Suppressor macrophage treated with lipopolysaccharide for 4 hours (primary cell): ENCODE measurements around the gene PDGFB.

Source experiments
- DNase-seq: peaks from one replicate; pipeline ENCODE4 v3.0.0-alpha.2; 2020

PDGFB gene

GRCh38 chr22:39276440-39277141 is 31.8 kb upstream of the PDGFB start:
- peak; percentile 76 for DNase-seq

DNA sequence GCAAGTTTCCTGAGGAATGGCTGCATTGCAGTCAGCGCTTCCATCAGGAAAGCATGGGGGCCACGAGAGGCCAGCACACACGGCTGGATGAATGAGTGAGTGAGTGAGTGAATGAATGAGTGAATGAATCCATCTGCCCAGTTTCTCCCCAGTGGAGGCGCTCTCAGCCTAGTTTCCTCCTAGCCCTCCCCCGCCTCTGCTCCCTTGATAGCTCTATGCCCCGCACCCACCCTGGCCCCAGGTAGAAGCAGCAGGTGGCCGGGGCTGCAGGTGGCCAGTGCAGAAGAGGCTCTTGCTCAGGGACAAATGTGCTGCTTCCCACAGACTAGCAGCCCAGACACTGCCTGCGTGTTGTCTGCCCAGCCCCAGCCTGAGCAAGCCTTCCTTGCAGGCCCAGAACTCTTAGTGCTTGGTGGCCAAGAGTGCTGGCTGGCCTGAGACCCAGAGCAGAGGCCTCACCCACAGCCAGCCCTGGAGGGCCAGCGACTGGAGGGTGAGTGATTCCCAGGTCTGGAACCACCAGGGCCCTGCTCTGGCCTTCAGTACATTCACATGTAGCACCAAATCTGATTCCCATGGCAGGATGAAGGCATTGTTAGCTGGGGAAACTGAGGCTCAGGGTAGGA is 31.1 kb upstream of the PDGFB start:
- DNase-seq, result no peak

GRCh38 chr22:39273950-39274887 is 29.4 kb upstream of the PDGFB start:
- no peak for DNase-seq

- no peak for DNase-seq
Measured at GRCh38 chr22:39270792-39271191, 26.0 kb upstream of the PDGFB start.

- DNase-seq, result no peak
Measured at GRCh38 chr22:39270280-39270679, 25.5 kb upstream of the PDGFB start.

- DNase-seq, result no peak
Measured at GRCh38 chr22:39269095-39269790, 24.5 kb upstream of the PDGFB start.

GRCh38 chr22:39268645-39269044 is 23.9 kb upstream of the PDGFB start:
- DNase-seq, result no peak

DNA sequence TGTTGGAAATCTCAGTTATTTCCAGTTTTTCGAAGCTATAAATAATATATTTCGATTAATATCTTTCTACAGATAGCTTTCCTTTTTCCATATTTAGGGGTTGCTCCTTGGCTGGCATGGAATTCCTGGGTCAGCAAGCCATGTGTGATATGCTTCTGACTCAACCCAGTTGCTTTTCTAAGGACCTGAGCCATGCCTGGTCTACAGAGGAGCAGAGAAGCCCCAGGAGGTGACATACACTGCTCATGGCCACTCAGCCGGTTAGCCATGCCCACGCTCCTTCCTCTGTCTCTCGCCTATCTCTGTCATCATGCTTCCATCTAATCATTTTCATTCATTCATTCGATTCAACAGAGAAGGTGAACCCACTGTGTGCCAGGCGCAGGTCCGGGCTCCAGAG is 23.2 kb upstream of the PDGFB start:
- no peak for DNase-seq

- peak; percentile 97 for DNase-seq
Measured at GRCh38 chr22:39266398-39267030, 21.7 kb upstream of the PDGFB start.

DNA sequence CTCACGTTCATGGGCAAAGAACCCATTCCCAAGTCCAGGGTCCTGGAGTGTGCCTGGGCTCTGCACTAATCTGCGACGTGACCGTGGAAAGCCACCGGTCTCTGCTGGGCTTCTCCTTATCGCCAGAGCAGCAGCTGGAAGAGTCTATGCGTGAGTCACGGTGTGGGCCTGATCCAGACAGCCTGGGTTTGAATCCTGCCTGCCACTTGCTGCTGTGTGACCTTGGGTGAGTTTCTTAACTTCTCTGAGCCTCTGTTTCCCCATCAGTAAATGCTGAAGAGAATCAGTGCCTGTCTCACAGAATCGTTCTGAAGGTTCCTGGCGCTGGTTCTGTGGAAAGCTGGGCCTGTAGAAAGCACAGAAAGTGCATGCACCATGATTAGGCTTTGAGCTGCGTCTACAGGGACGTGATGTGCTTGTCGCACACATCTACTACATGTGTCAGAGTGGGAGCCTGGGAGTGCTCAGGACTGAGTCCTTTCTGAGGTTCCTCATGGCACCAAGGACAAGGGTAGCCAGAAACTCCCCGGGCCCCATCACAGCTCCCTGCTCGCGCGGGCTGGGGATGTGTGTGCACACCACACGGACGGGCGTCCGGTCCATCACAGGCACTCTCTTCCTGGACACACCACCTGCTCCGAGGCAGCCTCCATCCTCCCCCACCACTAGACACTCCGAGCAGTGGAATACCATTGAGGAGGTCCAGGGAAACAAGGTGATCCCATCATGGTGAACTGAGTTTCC is 20.5 kb upstream of the PDGFB start:
- DNase-seq, result no peak

DNA sequence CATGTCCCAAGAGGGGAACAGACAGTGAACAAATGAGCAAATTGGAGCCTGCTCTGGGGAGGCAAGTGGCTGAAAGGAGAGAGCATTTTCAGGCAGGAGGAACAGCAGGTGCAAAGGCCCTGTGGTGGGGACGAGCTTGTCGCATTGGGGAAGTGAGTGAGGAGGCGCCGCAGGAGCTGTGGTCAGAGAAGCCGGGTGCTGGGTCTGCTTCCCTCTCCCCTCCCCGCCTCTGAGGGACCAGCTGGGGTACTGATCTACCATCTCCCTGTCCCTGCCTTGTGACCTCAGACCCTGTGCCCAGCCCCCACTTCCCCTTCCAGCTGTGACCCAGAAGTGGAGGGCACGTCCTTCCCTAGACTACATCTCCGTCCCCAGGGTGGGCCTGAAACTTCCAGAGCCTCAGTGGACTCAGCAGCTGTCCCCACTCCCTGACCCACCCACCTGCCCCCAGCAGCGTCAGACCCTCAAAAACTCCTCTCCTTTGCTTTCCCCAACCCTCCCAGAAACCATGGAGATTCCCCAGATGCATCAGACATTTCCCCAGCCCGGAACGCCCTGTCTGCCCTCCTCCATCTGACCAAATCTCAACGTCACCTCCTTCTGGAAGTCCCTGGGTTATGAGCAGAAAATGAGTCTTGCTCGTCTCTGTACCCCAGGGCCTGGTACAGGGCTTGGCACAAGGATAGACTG is 19.7 kb upstream of the PDGFB start:
- DNase-seq, result peak; percentile 89

- peak; percentile 52 for DNase-seq
Measured at GRCh38 chr22:39263626-39264348, 19.0 kb upstream of the PDGFB start.

- DNase-seq, result no peak
Measured at GRCh38 chr22:39259666-39260065, 14.9 kb upstream of the PDGFB start.

DNA sequence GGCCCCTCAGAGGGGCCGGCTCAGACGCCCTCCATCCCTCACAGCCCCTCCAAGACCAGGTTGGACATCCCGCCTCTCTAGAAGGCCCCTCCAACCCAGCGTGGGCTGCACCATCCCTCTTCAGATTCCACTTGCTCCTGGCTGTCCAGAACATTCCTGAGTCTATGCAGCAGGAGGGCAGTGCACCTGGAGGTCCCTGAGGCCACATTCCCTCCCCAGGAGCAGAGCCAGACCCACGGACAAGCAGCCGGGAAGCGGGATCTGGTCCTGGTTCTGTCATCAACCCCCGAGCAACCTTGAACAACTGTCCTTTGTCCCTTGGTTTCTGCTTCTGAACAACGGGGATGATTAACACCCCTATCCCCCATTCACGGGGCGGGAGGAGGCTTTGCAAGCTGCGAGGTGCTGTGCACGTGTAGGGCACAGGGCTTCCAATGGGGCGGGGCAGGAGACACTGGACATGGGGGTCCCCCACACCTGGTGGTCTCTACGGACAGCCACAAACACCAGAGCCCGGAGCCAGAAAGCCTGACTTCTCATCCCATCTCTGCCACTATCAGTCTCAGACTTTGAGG is 13.2 kb upstream of the PDGFB start:
- DNase-seq, result no peak

GRCh38 chr22:39256979-39257378 is 12.2 kb upstream of the PDGFB start:
- no peak for DNase-seq

DNA sequence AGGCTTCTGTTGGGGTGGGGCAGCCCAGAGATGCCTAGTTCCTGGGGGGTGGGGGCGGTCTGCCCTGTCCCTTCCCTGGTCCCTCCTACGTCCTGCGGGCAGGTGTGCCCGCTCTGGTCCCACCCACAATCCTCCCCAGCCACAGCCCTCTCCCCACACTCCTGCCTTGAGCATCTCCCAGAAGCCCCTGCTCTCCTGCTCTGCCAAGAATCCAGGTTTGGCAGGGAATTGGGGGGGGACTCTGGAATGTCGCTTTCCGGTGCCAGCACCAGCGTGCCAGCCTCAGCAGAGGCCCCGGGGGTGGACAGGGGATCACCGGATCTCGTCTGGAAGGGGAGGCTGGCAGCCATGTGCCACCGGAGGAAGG is 11.4 kb upstream of the PDGFB start:
- DNase-seq, result no peak

- no peak for DNase-seq
Measured at GRCh38 chr22:39255449-39256185, 10.8 kb upstream of the PDGFB start.

- DNase-seq, result peak; percentile 86
Measured at GRCh38 chr22:39254789-39255298, 10.1 kb upstream of the PDGFB start.

- no peak for DNase-seq
Measured at GRCh38 chr22:39254122-39254521, 9.3 kb upstream of the PDGFB start.
